ENCODE data around the gene TMEM234.

- TF ChIP-seq BHLHE40 (IDR thresholded peaks at IDR 0.05; ENCODE audit: low read depth, low read length) = no peak
- no peak for TF ChIP-seq CTCF (IDR thresholded peaks at IDR 0.05)
Observed at GRCh38 chr1:32239337-32239736, 17.2 kb upstream of the TMEM234 start.

Data from A549 (cell line).